ENCODE data around the gene C12orf42.

Gene C12orf42

GRCh38 chr12:103455020-103455763 is 40.6 kb downstream of the C12orf42 start:
- Histone ChIP-seq H3K36me3 (ENCODE audit: low read length) (no peaks in the 10 kb centered on the region), H3K9me3 (ENCODE audit: insufficient read depth, low read length) (no peaks in the 10 kb centered on the region), H4K20me1 (ENCODE audit: low read depth, low read length) (no peaks in the 10 kb centered on the region), H3K79me2 (ENCODE audit: insufficient read depth, low read length) (no peaks in the 10 kb centered on the region), H3K27me3 (ENCODE audit: low read length) (no peaks in the 10 kb centered on the region), H3K4me2 (ENCODE audit: low read depth, low read length, poor library complexity, severe bottlenecking) (no peak overlapping the region), H3K27ac (ENCODE audit: low read depth, low read length) (no peak overlapping the region), H3K9ac (ENCODE audit: low read length) (no peak overlapping the region), H3F3A (ENCODE audit: insufficient read depth) (no peaks in the 10 kb centered on the region), H2AFZ (ENCODE audit: low read depth, low read length, severe bottlenecking) (no peak overlapping the region), H3K4me3 (ENCODE audit: insufficient read depth, low read length, poor library complexity, severe bottlenecking) (no peak overlapping the region), H3K9me2 (replicated peaks; ENCODE audit: insufficient read depth, low read length) (no peaks in the 10 kb centered on the region)
- TF ChIP-seq, protein P1, sequence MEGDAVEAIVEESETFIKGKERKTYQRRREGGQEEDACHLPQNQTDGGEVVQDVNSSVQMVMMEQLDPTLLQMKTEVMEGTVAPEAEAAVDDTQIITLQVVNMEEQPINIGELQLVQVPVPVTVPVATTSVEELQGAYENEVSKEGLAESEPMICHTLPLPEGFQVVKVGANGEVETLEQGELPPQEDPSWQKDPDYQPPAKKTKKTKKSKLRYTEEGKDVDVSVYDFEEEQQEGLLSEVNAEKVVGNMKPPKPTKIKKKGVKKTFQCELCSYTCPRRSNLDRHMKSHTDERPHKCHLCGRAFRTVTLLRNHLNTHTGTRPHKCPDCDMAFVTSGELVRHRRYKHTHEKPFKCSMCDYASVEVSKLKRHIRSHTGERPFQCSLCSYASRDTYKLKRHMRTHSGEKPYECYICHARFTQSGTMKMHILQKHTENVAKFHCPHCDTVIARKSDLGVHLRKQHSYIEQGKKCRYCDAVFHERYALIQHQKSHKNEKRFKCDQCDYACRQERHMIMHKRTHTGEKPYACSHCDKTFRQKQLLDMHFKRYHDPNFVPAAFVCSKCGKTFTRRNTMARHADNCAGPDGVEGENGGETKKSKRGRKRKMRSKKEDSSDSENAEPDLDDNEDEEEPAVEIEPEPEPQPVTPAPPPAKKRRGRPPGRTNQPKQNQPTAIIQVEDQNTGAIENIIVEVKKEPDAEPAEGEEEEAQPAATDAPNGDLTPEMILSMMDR (IDR thresholded peaks at IDR 0.05; ENCODE audit: insufficient read depth, low read length, poor library complexity, severe bottlenecking), result no peak
- no peak for TF ChIP-seq EZH2phosphoT487 (conservative IDR thresholded peaks at IDR 0.05; ENCODE audit: low read length)

DNA sequence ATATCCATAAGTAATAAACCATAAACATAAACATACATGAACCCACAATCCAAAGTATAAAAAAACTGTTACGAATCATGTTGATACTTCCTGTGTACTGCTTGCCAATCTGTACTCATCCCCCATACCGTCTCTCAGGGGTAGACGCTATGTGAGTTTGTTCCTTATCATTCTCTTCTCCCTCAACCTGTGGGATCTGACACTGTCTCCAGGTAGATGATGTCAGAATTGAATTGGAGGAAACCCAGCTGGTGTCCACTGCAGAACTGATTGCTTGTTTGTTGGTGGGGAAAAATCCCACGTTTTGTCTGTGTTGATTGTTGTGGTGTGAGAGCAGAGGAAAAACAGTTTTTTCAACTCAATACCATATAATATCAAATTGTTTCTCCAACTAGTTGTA is 50.8 kb downstream of the C12orf42 start:
- H2AFZ ChIP-seq (ENCODE audit: low read depth, low read length, severe bottlenecking), result no peak overlapping the region
- H3K27ac ChIP-seq (ENCODE audit: low read depth, low read length), result no peak overlapping the region
- no peaks in the 10 kb centered on the region for H3K27me3 ChIP-seq (ENCODE audit: low read length)
- H3K9me3 ChIP-seq (ENCODE audit: insufficient read depth, low read length), result no peaks in the 10 kb centered on the region
- no peak overlapping the region for H3K4me3 ChIP-seq (ENCODE audit: insufficient read depth, low read length, poor library complexity, severe bottlenecking)
- H3K79me2 ChIP-seq (ENCODE audit: insufficient read depth, low read length), result no peaks in the 10 kb centered on the region
- H3K9me2 ChIP-seq (replicated peaks; ENCODE audit: insufficient read depth, low read length), result no peaks in the 10 kb centered on the region
- H3K9ac ChIP-seq (ENCODE audit: low read length), result no peak overlapping the region
- H3K36me3 ChIP-seq (ENCODE audit: low read length), result no peaks in the 10 kb centered on the region
- no peak overlapping the region for H3K4me2 ChIP-seq (ENCODE audit: low read depth, low read length, poor library complexity, severe bottlenecking)
- no peaks in the 10 kb centered on the region for H3F3A ChIP-seq (ENCODE audit: insufficient read depth)
- H4K20me1 ChIP-seq (ENCODE audit: low read depth, low read length), result no peaks in the 10 kb centered on the region
- no peak for TF ChIP-seq EZH2phosphoT487 (conservative IDR thresholded peaks at IDR 0.05; ENCODE audit: low read length)
- TF ChIP-seq, protein P1 (IDR thresholded peaks at IDR 0.05; ENCODE audit: insufficient read depth, low read length, poor library complexity, severe bottlenecking), result no peak

DNA sequence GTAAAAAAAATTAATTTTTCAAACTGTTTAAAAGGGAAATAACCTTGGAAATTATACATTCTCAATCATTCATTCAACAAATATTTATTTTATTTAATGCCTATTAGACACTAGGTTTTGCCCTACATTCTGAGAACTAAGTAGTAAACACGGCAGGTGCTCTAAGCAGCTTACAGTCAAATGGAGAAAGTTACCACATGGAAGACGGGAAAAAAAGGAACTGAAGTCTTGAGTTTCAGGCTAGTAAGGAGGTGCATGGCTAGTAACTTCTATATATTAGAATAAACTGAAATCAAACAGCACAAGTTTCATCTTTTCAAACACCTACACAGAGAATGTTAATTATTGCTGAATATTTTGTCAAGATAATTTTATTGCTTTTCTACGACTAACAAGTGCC is 52.9 kb downstream of the C12orf42 start:
- Histone ChIP-seq H4K20me1 (ENCODE audit: low read depth, low read length) (no peaks in the 10 kb centered on the region), H3K36me3 (ENCODE audit: low read length) (no peaks in the 10 kb centered on the region), H3K79me2 (ENCODE audit: insufficient read depth, low read length) (no peaks in the 10 kb centered on the region), H3K9ac (ENCODE audit: low read length) (no peak overlapping the region), H3K27ac (ENCODE audit: low read depth, low read length) (no peak overlapping the region), H2AFZ (ENCODE audit: low read depth, low read length, severe bottlenecking) (no peak overlapping the region), H3K4me2 (ENCODE audit: low read depth, low read length, poor library complexity, severe bottlenecking) (no peak overlapping the region), H3F3A (ENCODE audit: insufficient read depth) (no peaks in the 10 kb centered on the region), H3K4me3 (ENCODE audit: insufficient read depth, low read length, poor library complexity, severe bottlenecking) (no peak overlapping the region), H3K9me3 (ENCODE audit: insufficient read depth, low read length) (no peaks in the 10 kb centered on the region), H3K9me2 (replicated peaks; ENCODE audit: insufficient read depth, low read length) (no peaks in the 10 kb centered on the region), H3K27me3 (ENCODE audit: low read length) (no peaks in the 10 kb centered on the region)
- TF ChIP-seq, protein P1 (IDR thresholded peaks at IDR 0.05; ENCODE audit: insufficient read depth, low read length, poor library complexity, severe bottlenecking), result no peak
- TF ChIP-seq EZH2phosphoT487 (conservative IDR thresholded peaks at IDR 0.05; ENCODE audit: low read length), result no peak
